Measurements from ENCODE around the gene ZNF486. TPM values are rescaled to one million over a fixed set of nuclear protein-coding genes. Genes with fewer than 3 reads are reported as not detected.

ZNF486 gene
- total RNA-seq, 1 donor from 2014 or later: 7.2 TPM

DNA sequence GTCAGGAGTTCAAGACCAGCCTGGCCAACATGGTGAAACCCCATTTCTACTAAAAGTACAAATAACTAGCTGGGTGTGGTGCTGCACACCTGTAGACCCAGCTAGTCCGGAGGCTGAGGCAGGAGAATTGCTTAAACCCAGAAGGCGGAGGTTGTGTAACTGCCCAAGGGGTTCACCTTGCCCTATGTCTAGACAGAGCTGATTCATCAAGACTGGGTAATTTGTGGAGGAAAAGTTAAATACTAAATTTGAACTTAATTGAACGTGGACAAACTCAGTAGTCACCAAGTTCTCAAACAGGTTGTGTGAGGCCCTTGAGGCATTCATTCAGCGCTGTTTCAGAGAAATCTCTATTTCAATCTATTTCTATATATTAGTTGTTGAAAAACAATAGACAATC, 13.7 kb upstream of the ZNF486 start:
- TF ChIP-seq, protein P1, sequence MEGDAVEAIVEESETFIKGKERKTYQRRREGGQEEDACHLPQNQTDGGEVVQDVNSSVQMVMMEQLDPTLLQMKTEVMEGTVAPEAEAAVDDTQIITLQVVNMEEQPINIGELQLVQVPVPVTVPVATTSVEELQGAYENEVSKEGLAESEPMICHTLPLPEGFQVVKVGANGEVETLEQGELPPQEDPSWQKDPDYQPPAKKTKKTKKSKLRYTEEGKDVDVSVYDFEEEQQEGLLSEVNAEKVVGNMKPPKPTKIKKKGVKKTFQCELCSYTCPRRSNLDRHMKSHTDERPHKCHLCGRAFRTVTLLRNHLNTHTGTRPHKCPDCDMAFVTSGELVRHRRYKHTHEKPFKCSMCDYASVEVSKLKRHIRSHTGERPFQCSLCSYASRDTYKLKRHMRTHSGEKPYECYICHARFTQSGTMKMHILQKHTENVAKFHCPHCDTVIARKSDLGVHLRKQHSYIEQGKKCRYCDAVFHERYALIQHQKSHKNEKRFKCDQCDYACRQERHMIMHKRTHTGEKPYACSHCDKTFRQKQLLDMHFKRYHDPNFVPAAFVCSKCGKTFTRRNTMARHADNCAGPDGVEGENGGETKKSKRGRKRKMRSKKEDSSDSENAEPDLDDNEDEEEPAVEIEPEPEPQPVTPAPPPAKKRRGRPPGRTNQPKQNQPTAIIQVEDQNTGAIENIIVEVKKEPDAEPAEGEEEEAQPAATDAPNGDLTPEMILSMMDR (IDR thresholded peaks at IDR 0.05): no peak
- Mint-ChIP-seq H3K27ac (ENCODE audit: unreplicated experiment) (no peak overlapping the region), H3K27me3 (ENCODE audit: unreplicated experiment) (no peaks in the 10 kb centered on the region), H3K4me3 (ENCODE audit: unreplicated experiment) (no peak overlapping the region), H3K36me3 (ENCODE audit: unreplicated experiment) (no peaks in the 10 kb centered on the region), H3K4me1 (ENCODE audit: unreplicated experiment) (no peaks in the 10 kb centered on the region), H3K9me3 (ENCODE audit: unreplicated experiment) (peaks cover 13% of the 10 kb centered on the region)
- DNase-seq (ENCODE audit: extremely low spot score, unreplicated experiment): no peak

DNA sequence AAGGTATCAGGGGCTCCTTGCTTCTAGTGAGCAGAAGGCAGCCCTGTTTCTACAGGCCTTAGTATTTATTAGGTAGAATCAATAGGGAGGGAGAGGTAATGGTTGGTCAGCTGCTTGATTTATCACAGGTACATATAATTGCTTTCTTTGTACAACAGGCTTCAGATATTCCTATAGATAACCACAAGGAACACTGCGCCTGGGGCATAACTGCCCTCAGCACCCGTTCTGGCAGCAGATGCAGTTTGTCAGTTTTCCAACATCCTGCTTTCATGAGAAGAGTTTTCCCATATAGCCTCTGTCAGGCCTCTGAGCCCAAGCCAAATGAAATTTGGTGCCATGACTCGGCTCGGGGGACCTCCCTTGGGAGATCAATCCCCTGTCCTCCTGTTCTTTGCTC, 12.4 kb upstream of the ZNF486 start:
- Mint-ChIP-seq H3K27ac (ENCODE audit: unreplicated experiment) (no peak overlapping the region), H3K36me3 (ENCODE audit: unreplicated experiment) (no peaks in the 10 kb centered on the region), H3K27me3 (ENCODE audit: unreplicated experiment) (no peaks in the 10 kb centered on the region), H3K4me3 (ENCODE audit: unreplicated experiment) (no peak overlapping the region), H3K9me3 (ENCODE audit: unreplicated experiment) (peaks cover 27% of the 10 kb centered on the region), H3K4me1 (ENCODE audit: unreplicated experiment) (no peaks in the 10 kb centered on the region)
- TF ChIP-seq, protein P1 (IDR thresholded peaks at IDR 0.05): no peak
- DNase-seq (ENCODE audit: extremely low spot score, unreplicated experiment): no peak

DNA sequence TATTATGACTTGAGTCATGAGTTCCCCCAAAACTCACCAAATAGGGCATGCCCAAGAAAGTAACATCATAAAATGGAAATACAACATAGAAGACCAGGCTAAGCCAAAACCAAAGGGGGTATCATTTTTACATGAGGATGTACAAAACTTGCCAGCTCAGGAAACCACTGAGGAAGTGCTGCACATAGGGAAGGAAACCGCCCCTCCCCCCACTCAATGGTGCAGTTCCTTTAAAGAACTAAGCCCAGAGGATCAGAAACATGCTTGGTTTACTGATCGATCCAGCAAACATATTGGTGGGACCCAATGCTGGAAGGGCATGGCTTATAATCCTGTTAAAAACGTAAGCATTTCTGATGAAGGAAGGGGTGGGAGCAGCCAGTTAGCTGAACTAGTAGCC, 4.2 kb upstream of the ZNF486 start:
- H3K27ac Mint-ChIP-seq (ENCODE audit: unreplicated experiment): no peak overlapping the region
- H3K4me3 Mint-ChIP-seq (ENCODE audit: unreplicated experiment): no peak overlapping the region
- H3K36me3 Mint-ChIP-seq (ENCODE audit: unreplicated experiment): no peaks in the 10 kb centered on the region
- TF ChIP-seq, protein P1 (IDR thresholded peaks at IDR 0.05): no peak
- H3K27me3 Mint-ChIP-seq (ENCODE audit: unreplicated experiment): no peaks in the 10 kb centered on the region
- H3K4me1 Mint-ChIP-seq (ENCODE audit: unreplicated experiment): peaks cover 6% of the 10 kb centered on the region
- DNase-seq (ENCODE audit: extremely low spot score, unreplicated experiment): no peak
- H3K9me3 Mint-ChIP-seq (ENCODE audit: unreplicated experiment): peaks cover 34% of the 10 kb centered on the region

DNA sequence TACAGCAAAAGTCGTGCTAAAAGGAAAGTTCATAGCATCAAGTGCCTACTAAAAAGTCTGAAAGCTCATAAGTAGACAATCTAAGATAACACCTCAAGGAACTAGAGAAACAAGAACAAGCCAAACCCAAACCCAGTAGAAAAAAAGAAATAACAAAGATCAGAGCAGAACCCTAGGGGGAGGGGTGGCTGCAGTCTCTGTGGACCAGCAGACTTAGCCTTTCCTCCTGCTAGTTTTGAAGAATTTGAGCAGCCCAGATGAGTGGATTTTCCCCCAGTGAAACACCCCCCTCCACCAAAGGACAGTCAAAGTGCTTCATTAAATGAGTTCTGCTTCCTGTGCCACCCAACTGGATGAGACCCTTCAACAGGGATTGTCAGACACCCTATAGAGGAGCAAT, 2.6 kb upstream of the ZNF486 start:
- peaks cover 19% of the 10 kb centered on the region for H3K9me3 Mint-ChIP-seq (ENCODE audit: unreplicated experiment)
- no peak overlapping the region for H3K4me3 Mint-ChIP-seq (ENCODE audit: unreplicated experiment)
- H3K27ac Mint-ChIP-seq (ENCODE audit: unreplicated experiment): no peak overlapping the region

DNA sequence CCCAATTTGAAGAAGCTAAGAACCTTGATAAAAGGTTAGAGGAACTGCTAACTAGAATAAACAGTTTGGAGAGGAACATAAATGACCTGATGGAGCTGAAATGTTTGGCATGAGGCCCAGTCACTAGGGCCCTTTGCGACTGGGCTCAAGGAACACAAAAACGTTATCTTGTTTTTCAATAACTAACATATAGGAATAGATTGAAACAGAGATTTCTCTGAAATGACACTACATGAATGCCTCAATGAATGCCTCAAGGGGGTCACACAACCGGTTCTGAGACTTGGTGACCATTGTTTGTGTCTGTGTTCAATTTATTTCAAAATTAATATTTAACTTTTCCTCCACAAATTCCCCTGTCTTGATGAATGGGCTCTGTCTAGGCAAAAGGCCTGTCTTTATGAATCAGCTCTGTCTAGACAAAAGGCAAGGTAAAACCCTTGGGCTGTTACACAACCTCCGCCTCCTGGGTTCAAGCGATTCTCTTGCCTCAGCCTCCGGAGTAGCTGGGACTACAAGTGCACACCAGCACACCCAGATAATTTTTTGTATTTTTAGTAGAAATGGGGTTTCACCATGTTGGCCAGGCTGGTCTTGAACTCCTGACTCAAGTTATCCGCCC, 932 bp upstream of the ZNF486 start:
- TF ChIP-seq, protein P1 (IDR thresholded peaks at IDR 0.05): no peak
- no peak for DNase-seq (ENCODE audit: extremely low spot score, unreplicated experiment)
- Mint-ChIP-seq H3K27ac (ENCODE audit: unreplicated experiment) (no peak overlapping the region), H3K27me3 (ENCODE audit: unreplicated experiment) (no peaks in the 10 kb centered on the region), H3K4me1 (ENCODE audit: unreplicated experiment) (peaks cover 9% of the 10 kb centered on the region), H3K9me3 (ENCODE audit: unreplicated experiment) (peaks cover 16% of the 10 kb centered on the region), H3K36me3 (ENCODE audit: unreplicated experiment) (peaks cover 11% of the 10 kb centered on the region), H3K4me3 (ENCODE audit: unreplicated experiment) (no peak overlapping the region)

More for the DNA sequence above, 2.6 kb upstream of the ZNF486 start:
- Mint-ChIP-seq H3K27me3 (ENCODE audit: unreplicated experiment) (no peaks in the 10 kb centered on the region), H3K36me3 (ENCODE audit: unreplicated experiment) (peaks cover 2% of the 10 kb centered on the region), H3K4me1 (ENCODE audit: unreplicated experiment) (peaks cover 9% of the 10 kb centered on the region)
- DNase-seq (ENCODE audit: extremely low spot score, unreplicated experiment): no peak
- TF ChIP-seq, protein P1 (IDR thresholded peaks at IDR 0.05): no peak
